PFSK-1 (cell line): Measurements from ENCODE around the gene CCDC24.

Source experiments
- FOXP2 ChIP-seq: optimal IDR thresholded peaks from 2 replicates; pipeline ENCODE3; 2011; ENCODE audit warnings: borderline replicate concordance, control low read depth, inconsistent platforms; ENCODE audit not compliant: insufficient read depth; ENCODE audit errors: extremely low read length, extremely low read depth
- POLR2AphosphoS5 ChIP-seq: IDR thresholded peaks from 2 replicates; pipeline ENCODE4 v1.6.1; 2012; ENCODE audit warnings: low read depth, mild to moderate bottlenecking, control low read depth, low read length, moderate library complexity
- SIN3A ChIP-seq: IDR thresholded peaks from 2 replicates; pipeline ENCODE4 v1.6.1; 2012; ENCODE audit warnings: mild to moderate bottlenecking, low read length, moderate library complexity, borderline replicate concordance; ENCODE audit not compliant: insufficient read depth
- TAF1 ChIP-seq: IDR thresholded peaks from 2 replicates; pipeline ENCODE4 v1.6.1; 2012; ENCODE audit warnings: low read length, control low read depth, borderline replicate concordance; ENCODE audit not compliant: insufficient read depth

- TF ChIP-seq POLR2AphosphoS5 = no peak
- no peak for TF ChIP-seq FOXP2
- no peak for TF ChIP-seq SIN3A
- no peak for TF ChIP-seq TAF1
These were observed 4.7 kb upstream of the CCDC24 start for GRCh38 chr1:43986712-43987111.
